Measurements from ENCODE around the gene ARL3. TPM values are rescaled to one million over a fixed set of nuclear protein-coding genes. Genes with fewer than 3 reads are reported as not detected.

Gene ARL3
- total RNA-seq, 1 experiment from 2014 or later = 16.5 TPM

DNA sequence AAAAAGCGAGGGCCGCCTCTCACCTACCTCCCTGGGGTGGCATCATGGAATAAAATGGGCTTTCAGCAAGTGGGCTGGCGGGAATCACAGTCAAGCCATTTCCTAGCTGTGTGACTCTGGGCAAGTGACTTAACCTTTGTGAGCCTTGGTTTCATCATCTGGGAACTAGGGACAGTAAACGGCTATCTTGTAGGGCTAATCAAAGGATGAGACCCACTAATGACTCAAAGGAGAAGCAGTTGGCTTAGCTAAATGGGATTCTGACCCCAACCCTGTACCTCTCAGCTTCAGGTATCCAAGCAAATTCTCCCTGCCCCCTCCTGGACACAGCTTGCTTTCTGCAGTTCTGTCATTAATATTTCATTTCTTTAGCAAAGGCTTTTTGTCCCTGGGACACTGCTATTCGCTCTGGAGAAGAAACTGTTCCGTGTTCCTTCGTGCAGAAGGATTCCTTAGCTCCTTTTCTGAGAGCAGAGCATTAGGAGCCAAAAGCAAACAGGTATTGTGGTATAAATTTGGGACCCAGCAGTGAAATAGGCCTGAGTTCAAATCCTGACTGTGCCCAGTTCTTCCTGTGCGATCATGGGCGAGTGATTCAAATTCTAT is 44.0 kb downstream of the ARL3 start:
- no peak for DNase-seq
- Histone ChIP-seq H3K4me1 (ENCODE audit: insufficient read depth, low read length) (peaks cover 14% of the 10 kb centered on the region), H3K9me3 (ENCODE audit: control insufficient read depth, low read depth, low read length) (no peaks in the 10 kb centered on the region), H3T11ph (ENCODE audit: low read length) (no peak overlapping the region), H3K79me2 (ENCODE audit: insufficient read depth, low read length) (no peaks in the 10 kb centered on the region), H2BK15ac (ENCODE audit: low read depth, low read length) (no peak overlapping the region), H2AK5ac (ENCODE audit: insufficient read length, low read length) (no peak overlapping the region), H3K14ac (ENCODE audit: insufficient read depth, low read length) (no peak overlapping the region), H4K20me1 (ENCODE audit: control insufficient read depth, insufficient read depth, insufficient read length) (no peaks in the 10 kb centered on the region), H4K91ac (ENCODE audit: insufficient read length, low read depth, low read length) (no peak overlapping the region), H2BK20ac (ENCODE audit: low read depth, low read length, poor library complexity, severe bottlenecking) (no peak overlapping the region), H3K56ac (ENCODE audit: insufficient read length, low read depth, low read length) (no peak overlapping the region), H3K23me2 (ENCODE audit: insufficient read length, low read depth, low read length, poor library complexity, severe bottlenecking) (no peaks in the 10 kb centered on the region), H3K27ac (ENCODE audit: insufficient read length, low read depth, low read length) (no peak overlapping the region), H3K23ac (ENCODE audit: insufficient read length, low read depth, low read length) (no peak overlapping the region), H2AFZ (ENCODE audit: low read length) (no peak overlapping the region), H2BK12ac (ENCODE audit: insufficient read length, low read depth, low read length) (no peak overlapping the region), H4K5ac (ENCODE audit: insufficient read length, low read depth, low read length) (no peak overlapping the region), H4K8ac (replicated peaks; ENCODE audit: insufficient read length, low read depth, low read length) (no peak overlapping the region), H3K79me1 (ENCODE audit: insufficient read depth, low read depth, low read length, poor library complexity, severe bottlenecking) (no peaks in the 10 kb centered on the region), H3K27me3 (ENCODE audit: insufficient read depth, low read length) (no peaks in the 10 kb centered on the region), H2BK5ac (ENCODE audit: insufficient read length, low read length) (no peak overlapping the region), H3K18ac (ENCODE audit: insufficient read length, low read depth, low read length) (no peak overlapping the region), H3K4me2 (ENCODE audit: insufficient read depth, insufficient read length, low read length) (peak overlapping the region; percentile 40), H3K4ac (ENCODE audit: low read depth, low read length) (no peak overlapping the region), H2BK120ac (ENCODE audit: low read depth, low read length, poor library complexity, severe bottlenecking) (no peak overlapping the region), H3K9ac (ENCODE audit: extremely low read depth, insufficient read length, low read length) (no peak overlapping the region)
- Mint-ChIP-seq H3K27me3 (ENCODE audit: low read depth) (no peaks in the 10 kb centered on the region; the same call in 1 of the 2 replicates), H3K27ac (peak overlapping the region in 2 of 3 experiments; percentile 73 to 78; a peak in 2 of 7 replicates), H3K4me1 (peaks cover 46 to 58% of the 10 kb centered on the region in 2 experiments), H3K4me3 (peak overlapping the region in 1 of 2 experiments; percentile 13; a peak in 2 of 5 replicates), H3K9me3 (no peaks in the 10 kb centered on the region; a peak in 1 of 5 replicates), H3K36me3 (ENCODE audit: insufficient read depth in 1 of 3, low read depth in 3 of 3) (no peaks in the 10 kb centered on the region; a peak in 1 of 7 replicates)
- no CpG with 5 or more reads among the region's 9 CpGs for WGBS (ENCODE audit: extremely low coverage, insufficient read length, low lambda C conversion rate)
- TF ChIP-seq, protein P1, sequence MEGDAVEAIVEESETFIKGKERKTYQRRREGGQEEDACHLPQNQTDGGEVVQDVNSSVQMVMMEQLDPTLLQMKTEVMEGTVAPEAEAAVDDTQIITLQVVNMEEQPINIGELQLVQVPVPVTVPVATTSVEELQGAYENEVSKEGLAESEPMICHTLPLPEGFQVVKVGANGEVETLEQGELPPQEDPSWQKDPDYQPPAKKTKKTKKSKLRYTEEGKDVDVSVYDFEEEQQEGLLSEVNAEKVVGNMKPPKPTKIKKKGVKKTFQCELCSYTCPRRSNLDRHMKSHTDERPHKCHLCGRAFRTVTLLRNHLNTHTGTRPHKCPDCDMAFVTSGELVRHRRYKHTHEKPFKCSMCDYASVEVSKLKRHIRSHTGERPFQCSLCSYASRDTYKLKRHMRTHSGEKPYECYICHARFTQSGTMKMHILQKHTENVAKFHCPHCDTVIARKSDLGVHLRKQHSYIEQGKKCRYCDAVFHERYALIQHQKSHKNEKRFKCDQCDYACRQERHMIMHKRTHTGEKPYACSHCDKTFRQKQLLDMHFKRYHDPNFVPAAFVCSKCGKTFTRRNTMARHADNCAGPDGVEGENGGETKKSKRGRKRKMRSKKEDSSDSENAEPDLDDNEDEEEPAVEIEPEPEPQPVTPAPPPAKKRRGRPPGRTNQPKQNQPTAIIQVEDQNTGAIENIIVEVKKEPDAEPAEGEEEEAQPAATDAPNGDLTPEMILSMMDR (conservative IDR thresholded peaks at IDR 0.05) = 0 out of 3 replicates have a peak, but pooled peaks have one; percentile 1
